Fibroblast of lung (primary cell): Measurements from ENCODE around the gene COA7. TPM values are rescaled to one million over a fixed set of nuclear protein-coding genes. Genes with fewer than 3 reads are reported as not detected.
A peak's percentile ranks its signal among the peaks of the same experiment; 100 is the strongest.

ENCODE experiments used
- DNase-seq, 2 donors: peaks; one replicate each; pipeline versions ENCODE4 v3.0.0 to v3.0.0-alpha.2; 2010; ENCODE audit warnings: low read depth in 2 of 2
- H2AFZ ChIP-seq: 2 replicates; pipeline ENCODE4 v1.5.1; 2012; ENCODE audit warnings: low read length, control low read depth, inconsistent platforms
- H3K27ac ChIP-seq: 2 replicates; pipeline ENCODE4 v1.5.1; 2011; ENCODE audit warnings: low read length, control low read depth; ENCODE audit not compliant: insufficient read depth
- H3K27me3 ChIP-seq: 2 replicates; pipeline ENCODE4 v1.5.1; 2011; ENCODE audit warnings: mild to moderate bottlenecking, low read length; ENCODE audit not compliant: control insufficient read depth, insufficient read depth
- H3K36me3 ChIP-seq: 2 replicates; pipeline ENCODE4 v1.5.1; 2011; ENCODE audit warnings: low read length; ENCODE audit not compliant: control insufficient read depth, insufficient read depth
- H3K4me1 ChIP-seq: 2 replicates; pipeline ENCODE4 v1.5.1; 2011; ENCODE audit warnings: low read length; ENCODE audit not compliant: control insufficient read depth, insufficient read depth; ENCODE audit errors: extremely low read depth
- H3K4me2 ChIP-seq: 2 replicates; pipeline ENCODE4 v1.5.1; 2011; ENCODE audit warnings: low read length, control low read depth; ENCODE audit not compliant: insufficient read depth; ENCODE audit errors: extremely low read depth
- H3K4me3 ChIP-seq, 4 experiments: fragments of 200-600 bp in 1 of 4; sonication (generic) in 1 of 4; replicated peaks in 1 of 4; 2 replicates each; pipeline ENCODE4 v1.5.1; 2011 to 2016; ENCODE audit warnings: low read length in 4 of 4, low read depth in 3 of 4, mild to moderate bottlenecking in 3 of 4, control low read depth in 2 of 4, inconsistent platforms in 1 of 4, mixed read lengths in 1 of 4; ENCODE audit not compliant: insufficient read depth in 1 of 4; ENCODE audit errors: control extremely low read depth in 1 of 4
- H3K79me2 ChIP-seq: 2 replicates; pipeline ENCODE4 v1.5.1; 2012; ENCODE audit warnings: mild to moderate bottlenecking, low read length, inconsistent platforms; ENCODE audit not compliant: control insufficient read depth, insufficient read depth
- H3K9ac ChIP-seq: 2 replicates; pipeline ENCODE4 v1.5.1; 2011; ENCODE audit warnings: mild to moderate bottlenecking, low read length, control low read depth; ENCODE audit not compliant: insufficient read depth
- H3K9me3 ChIP-seq: 2 replicates; pipeline ENCODE4 v1.5.1; 2012; ENCODE audit warnings: low read depth, low read length; ENCODE audit not compliant: control insufficient read depth, insufficient read depth
- H4K20me1 ChIP-seq: 2 replicates; pipeline ENCODE4 v1.5.1; 2011; ENCODE audit warnings: low read length; ENCODE audit not compliant: control insufficient read depth, insufficient read depth; ENCODE audit errors: extremely low read depth
- CTCF ChIP-seq, 2 donors: IDR thresholded peaks in 1 of 2; conservative IDR thresholded peaks in 1 of 2; 1 replicate in 1 of 2; 2 replicates in 1 of 2; pipeline ENCODE4 v1.5.1; 2011 to 2012; ENCODE audit warnings: low read length in 2 of 2, control low read depth in 1 of 2, inconsistent platforms in 1 of 2, low read depth in 1 of 2, mild to moderate bottlenecking in 1 of 2
- EZH2 ChIP-seq: IDR thresholded peaks from 2 replicates; pipeline ENCODE4 v1.5.1; 2012; ENCODE audit warnings: low read length, control low read depth, mild to moderate bottlenecking; ENCODE audit errors: missing control alignments
- polyA plus RNA-seq, 2 donors: library from polyadenylated mRNA; depleted of rRNA in 1 of 2; stranded (reverse) in 1 of 2; unstranded in 1 of 2; fragments of >200 nt; gene quantifications; 2 replicates each; pipeline ENCODE4 v1.2.1, GENCODE V29; 2011 to 2012; ENCODE audit warnings: missing spikeins in 1 of 2
- total RNA-seq: library from RNA; depleted of rRNA; stranded (reverse); fragments of >200 nt; gene quantifications from 2 replicates; pipeline ENCODE4 v1.2.1, GENCODE V29; 2014

COA7 gene
- total and polyA plus RNA-seq, 2 donors (not counting 1 experiment from before 2014, with no cell fraction given): 14.5 to 16.2 TPM

- H3K4me1 ChIP-seq: no peaks in the 10 kb centered on the region
- H4K20me1 ChIP-seq: no peaks in the 10 kb centered on the region
- TF ChIP-seq EZH2: no peak
- TF ChIP-seq CTCF (conservative IDR thresholded peaks at IDR 0.05 in 1 of 2, IDR thresholded peaks at IDR 0.05 in 1 of 2; ENCODE audit: low read depth in 1 of 2, low read length in 2 of 2): no peak
- H3K27me3 ChIP-seq: peaks cover 2% of the 10 kb centered on the region
- no peaks in the 10 kb centered on the region for H3K79me2 ChIP-seq
- no peak overlapping the region for H3K9ac ChIP-seq
- no peak overlapping the region for H2AFZ ChIP-seq
- no peak overlapping the region for H3K27ac ChIP-seq
- peak in 1 of 2 donors; percentile 9 for DNase-seq
- H3K4me2 ChIP-seq: no peak overlapping the region
- H3K9me3 ChIP-seq: no peaks in the 10 kb centered on the region
- no peaks in the 10 kb centered on the region for H3K36me3 ChIP-seq
- no peak overlapping the region for H3K4me3 ChIP-seq
Measured at GRCh38 chr1:52659356-52659755, 38.8 kb downstream of the COA7 start.

- Histone ChIP-seq H3K4me3 (no peak overlapping the region), H3K27ac (no peak overlapping the region), H3K9ac (no peak overlapping the region), H3K9me3 (no peaks in the 10 kb centered on the region), H3K36me3 (no peaks in the 10 kb centered on the region), H2AFZ (no peak overlapping the region), H3K27me3 (peaks cover 2% of the 10 kb centered on the region), H3K79me2 (no peaks in the 10 kb centered on the region), H4K20me1 (no peaks in the 10 kb centered on the region), H3K4me1 (no peaks in the 10 kb centered on the region), H3K4me2 (no peak overlapping the region)
- no peak for TF ChIP-seq CTCF (conservative IDR thresholded peaks at IDR 0.05 in 1 of 2, IDR thresholded peaks at IDR 0.05 in 1 of 2; ENCODE audit: low read depth in 1 of 2, low read length in 2 of 2)
- TF ChIP-seq EZH2: no peak
- DNase-seq: no peak
Measured at GRCh38 chr1:52658795-52659194, 39.4 kb downstream of the COA7 start.

GRCh38 chr1:52657702-52658101, 40.4 kb downstream of the COA7 start:
- H3K79me2 ChIP-seq: no peaks in the 10 kb centered on the region
- H3K4me2 ChIP-seq: no peak overlapping the region
- no peak overlapping the region for H3K4me3 ChIP-seq
- no peak for TF ChIP-seq EZH2
- TF ChIP-seq CTCF (conservative IDR thresholded peaks at IDR 0.05 in 1 of 2, IDR thresholded peaks at IDR 0.05 in 1 of 2; ENCODE audit: low read depth in 1 of 2, low read length in 2 of 2): no peak
- no peak overlapping the region for H3K27ac ChIP-seq
- H3K9me3 ChIP-seq: no peaks in the 10 kb centered on the region
- no peaks in the 10 kb centered on the region for H3K4me1 ChIP-seq
- no peak overlapping the region for H2AFZ ChIP-seq
- DNase-seq: no peak
- H3K9ac ChIP-seq: no peak overlapping the region
- no peaks in the 10 kb centered on the region for H4K20me1 ChIP-seq
- no peaks in the 10 kb centered on the region for H3K36me3 ChIP-seq
- peaks cover 2% of the 10 kb centered on the region for H3K27me3 ChIP-seq
